Measurements from ENCODE around the gene BCL11A. TPM values are rescaled to one million over a fixed set of nuclear protein-coding genes. Genes with fewer than 3 reads are reported as not detected.

The BCL11A gene
- total RNA-seq, 1 donor from 2014 or later: 13.4 TPM

DNA sequence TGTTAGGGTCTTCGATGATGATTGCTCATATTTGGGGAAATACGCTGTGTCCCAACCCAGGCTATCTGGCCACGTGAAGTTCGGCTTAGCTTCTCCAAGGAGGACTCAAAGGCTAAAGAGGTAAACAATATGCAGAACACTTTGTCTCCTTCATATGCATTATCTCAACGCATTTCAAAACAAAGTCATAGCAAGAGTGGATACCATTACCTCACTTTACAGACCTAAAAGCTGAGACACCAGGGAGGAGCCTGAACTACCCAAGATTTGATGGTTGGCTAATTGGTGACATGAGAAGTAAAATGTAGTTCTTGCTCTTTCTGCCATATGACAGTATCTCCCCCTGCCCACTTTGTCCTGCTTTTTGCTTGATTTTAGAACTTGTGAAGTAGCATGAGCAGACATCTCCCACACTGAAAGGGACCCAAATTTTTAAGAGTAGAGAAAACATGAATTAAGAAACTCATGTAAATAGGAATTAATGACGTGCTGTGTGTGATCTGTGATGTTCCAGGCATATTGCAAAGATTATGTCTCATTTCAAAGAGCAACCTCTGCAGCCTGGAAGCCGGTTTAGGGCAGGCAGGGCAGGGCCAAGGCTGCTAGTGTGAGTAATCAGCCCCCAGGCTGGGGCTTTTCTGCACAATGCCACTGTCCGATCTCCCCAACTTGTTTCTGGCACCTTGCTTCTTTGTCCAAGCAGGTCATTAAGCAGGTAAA is 144.5 kb downstream of the BCL11A start:
- H3K27ac Mint-ChIP-seq (ENCODE audit: unreplicated experiment): no peak overlapping the region
- H3K4me3 Mint-ChIP-seq (ENCODE audit: unreplicated experiment): no peak overlapping the region
- TF ChIP-seq, protein P1, sequence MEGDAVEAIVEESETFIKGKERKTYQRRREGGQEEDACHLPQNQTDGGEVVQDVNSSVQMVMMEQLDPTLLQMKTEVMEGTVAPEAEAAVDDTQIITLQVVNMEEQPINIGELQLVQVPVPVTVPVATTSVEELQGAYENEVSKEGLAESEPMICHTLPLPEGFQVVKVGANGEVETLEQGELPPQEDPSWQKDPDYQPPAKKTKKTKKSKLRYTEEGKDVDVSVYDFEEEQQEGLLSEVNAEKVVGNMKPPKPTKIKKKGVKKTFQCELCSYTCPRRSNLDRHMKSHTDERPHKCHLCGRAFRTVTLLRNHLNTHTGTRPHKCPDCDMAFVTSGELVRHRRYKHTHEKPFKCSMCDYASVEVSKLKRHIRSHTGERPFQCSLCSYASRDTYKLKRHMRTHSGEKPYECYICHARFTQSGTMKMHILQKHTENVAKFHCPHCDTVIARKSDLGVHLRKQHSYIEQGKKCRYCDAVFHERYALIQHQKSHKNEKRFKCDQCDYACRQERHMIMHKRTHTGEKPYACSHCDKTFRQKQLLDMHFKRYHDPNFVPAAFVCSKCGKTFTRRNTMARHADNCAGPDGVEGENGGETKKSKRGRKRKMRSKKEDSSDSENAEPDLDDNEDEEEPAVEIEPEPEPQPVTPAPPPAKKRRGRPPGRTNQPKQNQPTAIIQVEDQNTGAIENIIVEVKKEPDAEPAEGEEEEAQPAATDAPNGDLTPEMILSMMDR (IDR thresholded peaks at IDR 0.05): no peak
- H3K4me1 Mint-ChIP-seq (ENCODE audit: low read depth): peaks cover 10% of the 10 kb centered on the region
- DNase-seq (ENCODE audit: low spot score): no peak
- H3K9me3 Mint-ChIP-seq (ENCODE audit: low read depth): no peaks in the 10 kb centered on the region
- H3K36me3 Mint-ChIP-seq (ENCODE audit: low read depth): no peaks in the 10 kb centered on the region
- H3K27me3 Mint-ChIP-seq (ENCODE audit: low read depth): peaks cover 3% of the 10 kb centered on the region

DNA sequence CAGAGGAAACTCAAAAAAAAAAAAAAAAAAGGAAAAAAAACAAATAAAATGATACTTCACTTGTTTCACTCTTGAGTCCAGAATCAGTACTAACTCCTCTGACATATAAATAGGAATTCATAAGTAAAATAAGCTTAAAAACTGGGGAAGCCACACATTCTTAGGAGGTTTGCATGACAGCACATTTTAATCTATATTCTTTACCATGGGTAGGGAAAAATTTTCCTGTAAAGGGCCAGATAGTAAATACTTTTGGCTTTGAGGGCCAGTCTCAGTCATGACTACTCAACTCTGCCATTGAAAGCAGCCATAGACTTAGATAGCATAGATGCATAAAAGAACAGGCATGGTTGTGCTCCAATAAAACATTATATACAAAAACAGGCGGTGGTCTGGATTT is 145.2 kb downstream of the BCL11A start:
- DNase-seq (ENCODE audit: low spot score): no peak
- no peak overlapping the region for H3K4me3 Mint-ChIP-seq (ENCODE audit: unreplicated experiment)
- peaks cover 10% of the 10 kb centered on the region for H3K4me1 Mint-ChIP-seq (ENCODE audit: low read depth)
- no peak overlapping the region for H3K27ac Mint-ChIP-seq (ENCODE audit: unreplicated experiment)
- TF ChIP-seq, protein P1 (IDR thresholded peaks at IDR 0.05): no peak
- no peaks in the 10 kb centered on the region for H3K36me3 Mint-ChIP-seq (ENCODE audit: low read depth)
- H3K9me3 Mint-ChIP-seq (ENCODE audit: low read depth): no peaks in the 10 kb centered on the region
- H3K27me3 Mint-ChIP-seq (ENCODE audit: low read depth): peaks cover 3% of the 10 kb centered on the region

DNA sequence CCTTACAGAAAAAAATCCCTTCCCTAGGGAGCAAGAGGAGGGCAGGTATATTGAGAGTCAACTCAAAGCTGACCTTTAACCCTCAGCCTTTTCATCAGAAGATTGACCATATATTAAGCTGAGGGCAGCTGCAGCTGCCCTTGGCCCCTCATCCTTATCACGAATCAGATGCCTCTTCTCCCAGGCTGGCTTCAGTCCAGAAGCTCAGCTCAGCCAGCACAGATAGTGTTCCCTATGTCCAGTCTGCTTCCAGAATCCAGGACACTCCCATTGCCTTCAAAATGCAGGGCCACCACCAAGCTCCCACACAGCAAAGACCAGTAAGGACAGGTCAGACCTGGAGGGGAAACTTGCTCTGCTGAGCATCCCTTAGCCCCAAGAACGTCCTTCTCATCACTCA is 146.1 kb downstream of the BCL11A start:
- H3K4me3 Mint-ChIP-seq (ENCODE audit: unreplicated experiment): no peak overlapping the region

DNA sequence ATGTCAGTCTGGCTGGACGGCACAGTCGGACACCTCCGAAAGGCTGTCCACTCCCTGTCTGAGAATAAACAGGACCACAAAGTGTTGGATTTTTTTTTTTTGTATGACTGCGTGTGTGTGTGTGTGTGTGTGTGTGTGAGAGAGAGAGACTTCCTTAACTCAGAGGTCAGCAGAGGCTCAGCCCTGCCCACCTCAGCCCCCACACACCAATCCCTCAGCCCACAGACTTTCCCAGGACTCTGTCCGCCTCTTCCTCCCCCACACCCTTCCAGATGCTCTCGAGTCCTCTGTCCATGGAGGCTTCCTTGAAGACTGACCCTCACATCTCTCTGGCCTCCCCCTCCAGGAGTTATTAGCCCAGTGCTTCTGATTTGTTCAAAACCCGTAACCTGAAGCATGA is 147.3 kb downstream of the BCL11A start:
- Mint-ChIP-seq H3K4me1 (ENCODE audit: low read depth) (peaks cover 7% of the 10 kb centered on the region), H3K36me3 (ENCODE audit: low read depth) (no peaks in the 10 kb centered on the region), H3K4me3 (ENCODE audit: unreplicated experiment) (no peak overlapping the region)

More for the DNA sequence above, 146.1 kb downstream of the BCL11A start:
- peaks cover 10% of the 10 kb centered on the region for H3K4me1 Mint-ChIP-seq (ENCODE audit: low read depth)
- TF ChIP-seq, protein P1 (IDR thresholded peaks at IDR 0.05): no peak
- DNase-seq (ENCODE audit: low spot score): no peak
- peaks cover 3% of the 10 kb centered on the region for H3K27me3 Mint-ChIP-seq (ENCODE audit: low read depth)
- no peaks in the 10 kb centered on the region for H3K36me3 Mint-ChIP-seq (ENCODE audit: low read depth)
- H3K9me3 Mint-ChIP-seq (ENCODE audit: low read depth): no peaks in the 10 kb centered on the region
- no peak overlapping the region for H3K27ac Mint-ChIP-seq (ENCODE audit: unreplicated experiment)

DNA sequence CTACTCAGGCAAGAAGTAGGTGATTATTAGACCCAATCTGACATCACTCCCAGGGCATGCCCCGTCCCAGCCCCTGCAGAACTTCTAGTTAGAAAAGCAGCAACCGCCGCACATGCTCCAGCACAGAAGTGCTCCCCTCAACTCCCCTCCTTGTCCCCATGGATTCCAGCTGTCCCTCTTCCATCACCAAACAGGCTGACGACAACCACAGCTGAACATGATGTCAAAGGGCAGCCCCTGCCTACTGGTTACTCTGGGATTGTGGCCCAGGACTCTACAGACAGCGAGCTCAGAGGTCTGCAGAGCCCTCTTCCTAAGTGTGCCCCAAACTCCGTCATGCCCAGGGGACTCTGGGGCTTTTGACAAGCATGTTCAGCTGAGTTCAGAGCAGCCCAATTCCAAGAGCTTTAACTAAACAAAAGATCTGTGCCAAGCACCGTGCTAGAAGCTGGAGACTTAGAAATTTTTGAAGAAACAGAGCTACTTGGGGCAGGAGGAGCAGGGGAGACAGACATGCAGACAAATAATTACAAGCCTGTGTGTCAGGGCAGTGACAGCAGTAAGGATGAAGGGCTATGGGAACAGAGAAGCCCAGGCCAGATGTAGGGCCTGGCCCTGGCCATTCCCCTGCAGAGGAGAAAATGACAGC is 148.1 kb downstream of the BCL11A start:
- no peaks in the 10 kb centered on the region for H3K9me3 Mint-ChIP-seq (ENCODE audit: low read depth)

More for the DNA sequence above, 147.3 kb downstream of the BCL11A start:
- Mint-ChIP-seq H3K27ac (ENCODE audit: unreplicated experiment) (no peak overlapping the region), H3K27me3 (ENCODE audit: low read depth) (peaks cover 3% of the 10 kb centered on the region), H3K9me3 (ENCODE audit: low read depth) (no peaks in the 10 kb centered on the region)
- TF ChIP-seq, protein P1 (IDR thresholded peaks at IDR 0.05): no peak
- no peak for DNase-seq (ENCODE audit: low spot score)

More for the DNA sequence above, 148.1 kb downstream of the BCL11A start:
- no peak overlapping the region for H3K27ac Mint-ChIP-seq (ENCODE audit: unreplicated experiment)
- H3K4me1 Mint-ChIP-seq (ENCODE audit: low read depth): peaks cover 12% of the 10 kb centered on the region
- TF ChIP-seq, protein P1 (IDR thresholded peaks at IDR 0.05): no peak
- peaks cover 3% of the 10 kb centered on the region for H3K27me3 Mint-ChIP-seq (ENCODE audit: low read depth)
- DNase-seq (ENCODE audit: low spot score): no peak
- H3K4me3 Mint-ChIP-seq (ENCODE audit: unreplicated experiment): no peak overlapping the region
- no peaks in the 10 kb centered on the region for H3K36me3 Mint-ChIP-seq (ENCODE audit: low read depth)

Other genes with a start within 250 kb of the BCL11A start
- gene PAPOLG, start 202.6 kb upstream of the BCL11A start, total RNA-seq: 10.0 to 13.2 TPM (median 12.7 TPM) in 3 replicates

Measured in chondrocyte (in vitro differentiated cells).